Neural progenitor cell (in vitro differentiated cells): ENCODE data around the gene SFMBT1.

Source experiments
- CTCF ChIP-seq: fragments of 200-600 bp; sonication (generic); IDR thresholded peaks from 2 replicates; pipeline ENCODE4 v1.5.1; 2017; ENCODE audit warnings: antibody characterized with exemption, mild to moderate bottlenecking
- EZH2phosphoT487 ChIP-seq: fragments of 200-600 bp; sonication (generic); IDR thresholded peaks from 2 replicates; pipeline ENCODE4 v1.6.1; 2017; ENCODE audit warnings: antibody characterized with exemption

- TF ChIP-seq CTCF: no peak
- no peak for TF ChIP-seq EZH2phosphoT487
Observed at GRCh38 chr3:53062905-53063304, 17.0 kb upstream of the SFMBT1 start.
